HG03342 (cell line): ENCODE data around the gene GLA.

Experiments used
- ATAC-seq: cut with Tn5 transposase; IDR thresholded peaks from one replicate; pipeline ENCODE4 v1.9.1; 2021; ENCODE audit warnings: mild to moderate bottlenecking, moderate library complexity; ENCODE audit not compliant: unreplicated experiment

GLA gene

DNA sequence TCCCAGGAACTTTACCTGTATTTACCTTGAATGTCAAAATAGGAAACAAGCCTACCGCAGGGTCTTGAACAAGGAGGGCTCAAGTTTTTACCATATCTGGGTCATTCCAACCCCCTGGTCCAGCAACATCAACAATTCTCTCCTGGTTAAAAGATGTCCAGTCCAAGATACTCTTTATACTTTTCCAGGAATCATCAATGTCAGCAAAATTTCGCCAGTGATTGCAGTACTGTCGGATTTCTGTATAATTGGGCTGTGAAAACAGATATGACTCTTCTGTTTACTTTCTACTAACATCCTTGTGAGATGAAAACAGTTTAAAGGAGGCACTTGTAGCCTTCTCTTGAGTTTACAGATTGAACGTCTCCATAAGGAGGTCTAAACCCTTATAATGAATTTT, 9.0 kb downstream of the GLA start:
- ATAC-seq: no peak

DNA sequence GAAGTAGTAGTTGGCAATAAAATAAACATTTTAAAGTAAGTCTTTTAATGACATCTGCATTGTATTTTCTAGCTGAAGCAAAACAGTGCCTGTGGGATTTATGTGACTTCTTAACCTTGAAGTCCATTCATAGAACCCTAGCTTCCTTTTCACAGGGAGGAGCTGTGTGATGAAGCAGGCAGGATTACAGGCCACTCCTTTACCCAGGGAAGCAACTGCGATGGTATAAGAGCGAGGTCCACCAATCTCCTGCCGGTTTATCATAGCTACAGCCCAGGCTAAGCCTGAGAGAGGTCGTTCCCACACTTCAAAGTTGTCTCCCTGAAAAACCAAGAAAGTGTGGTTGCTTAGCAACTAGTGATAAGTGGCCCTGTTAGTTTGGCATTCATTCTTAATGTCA, 9.9 kb downstream of the GLA start:
- ATAC-seq: no peak

- ATAC-seq: no peak
Observed at GRCh38 chrX:101395789-101396188, 11.9 kb downstream of the GLA start.

GRCh38 chrX:101394372-101394771, 13.4 kb downstream of the GLA start:
- no peak for ATAC-seq

DNA sequence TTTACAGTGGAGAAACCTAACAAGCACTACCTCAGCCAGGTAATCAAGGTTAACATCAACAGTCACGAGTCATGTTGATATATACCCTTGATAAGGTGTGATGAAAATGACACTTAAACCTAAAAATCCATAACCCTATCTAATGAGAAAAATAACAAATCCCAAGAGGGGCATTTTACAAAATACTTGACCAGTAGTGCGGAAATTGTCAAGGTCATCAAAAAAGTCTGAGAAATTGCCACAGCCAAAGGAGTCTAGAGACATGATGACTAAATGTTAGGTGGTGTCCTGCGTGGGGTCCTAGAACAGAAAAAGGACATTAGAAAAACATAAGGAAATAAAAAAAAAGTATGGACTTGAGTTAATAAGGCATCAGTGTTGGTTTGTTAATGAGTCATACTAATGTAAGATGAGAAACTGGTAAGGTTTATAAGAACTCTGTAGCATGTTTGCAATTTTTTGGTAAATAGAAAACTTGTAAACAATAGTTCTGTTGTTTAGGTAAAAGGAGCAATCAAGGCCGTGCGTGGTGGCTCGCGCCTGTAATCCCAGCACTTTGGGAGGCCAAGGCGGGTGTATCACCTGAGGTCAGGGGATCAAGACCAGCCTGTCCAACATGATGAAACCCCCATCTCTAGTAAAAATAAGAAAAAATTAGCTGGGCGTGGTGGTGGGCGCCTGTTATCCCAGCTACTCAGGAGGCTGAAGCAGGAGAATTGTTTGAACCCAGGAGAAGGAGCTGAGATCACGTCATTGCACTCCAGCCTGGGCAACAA, 14.0 kb downstream of the GLA start:
- no peak for ATAC-seq

DNA sequence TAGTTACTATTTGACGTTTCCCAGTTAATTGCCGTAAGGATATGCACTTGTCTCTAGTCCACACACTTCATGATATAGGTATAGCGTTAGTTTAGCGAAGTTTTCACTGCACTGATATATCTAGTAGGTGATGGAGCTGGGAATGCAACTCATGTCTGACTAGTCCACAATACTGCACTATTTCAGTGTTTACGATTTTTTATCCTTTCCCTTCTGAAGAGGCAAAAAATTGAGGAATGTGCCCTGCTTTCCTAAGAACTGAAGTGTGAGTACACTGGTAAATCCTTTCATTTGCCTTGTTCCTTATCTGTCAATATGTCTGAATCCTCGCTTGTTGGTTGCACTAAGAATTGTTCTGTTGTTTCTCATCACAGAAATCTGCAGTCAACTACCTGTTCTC, 15.9 kb downstream of the GLA start:
- no peak for ATAC-seq

DNA sequence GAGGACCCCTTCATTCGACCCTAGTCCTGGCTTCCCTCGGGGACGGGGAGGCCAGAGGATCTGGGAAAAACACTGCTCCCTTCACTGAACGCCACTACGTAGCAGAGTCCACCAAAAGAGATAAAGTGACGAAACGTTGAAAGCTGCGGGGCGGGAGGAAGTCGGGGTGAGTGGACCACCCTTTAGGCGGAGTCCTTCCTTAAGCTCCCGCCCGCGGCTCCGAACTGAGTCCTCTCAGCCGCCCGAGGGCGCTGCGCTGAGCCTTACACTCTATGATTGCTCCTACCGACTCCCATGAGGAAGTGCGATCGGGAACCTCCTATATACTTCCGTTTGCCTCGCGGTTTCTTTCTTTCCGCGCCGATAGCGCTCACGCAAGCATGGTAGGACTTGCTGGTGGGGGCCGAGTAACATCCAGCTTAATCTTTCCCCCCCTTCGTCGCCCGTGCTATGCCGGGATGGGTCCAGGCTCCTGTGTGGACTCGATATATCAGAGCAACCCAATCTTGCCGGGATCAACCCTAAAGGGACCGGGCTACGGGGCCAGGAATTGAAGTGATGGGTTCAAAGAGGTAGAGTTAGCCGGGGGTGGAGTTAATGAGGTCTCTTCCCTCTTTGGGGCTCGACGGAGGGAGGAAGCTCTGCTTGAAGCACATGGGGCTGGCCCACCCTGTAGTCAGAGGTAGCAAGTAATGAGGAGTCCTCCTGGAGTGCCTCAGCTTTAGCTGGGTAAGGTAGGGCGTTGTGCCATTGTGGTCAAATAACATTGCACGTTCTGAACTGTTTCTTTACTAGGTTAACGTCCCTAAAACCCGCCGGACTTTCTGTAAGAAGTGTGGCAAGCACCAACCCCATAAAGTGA, 16.8 kb downstream of the GLA start, which contains the start of gene RPL36A:
TSS of gene RPL36A (plus strand) at position 348 of the 862 bp plus-strand sequence. CDS start at position 381, 33 bp downstream.
- ATAC-seq: peak; percentile 78

DNA sequence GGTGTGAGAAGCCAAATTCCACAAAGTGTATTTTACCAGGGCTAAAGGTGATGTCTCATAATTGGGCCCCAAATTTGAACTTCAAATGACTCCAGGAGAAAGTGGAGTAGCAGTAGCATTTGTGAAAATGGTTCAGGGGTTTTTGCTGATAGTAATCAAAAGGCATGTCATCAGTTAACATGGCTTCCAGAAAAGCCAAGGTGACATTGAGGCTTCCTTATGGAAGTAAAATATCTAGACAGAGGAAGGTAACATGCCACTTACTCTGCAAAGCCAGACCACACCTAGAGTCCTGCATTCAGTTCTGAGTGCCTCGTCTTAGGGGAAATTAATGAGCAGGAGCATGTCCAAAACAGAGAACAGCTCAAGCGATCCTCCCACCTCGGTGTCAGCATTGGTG, 19.1 kb downstream of the GLA start:
- ATAC-seq: no peak

- no peak for ATAC-seq
Observed at GRCh38 chrX:101386542-101386885, 21.2 kb downstream of the GLA start.

DNA sequence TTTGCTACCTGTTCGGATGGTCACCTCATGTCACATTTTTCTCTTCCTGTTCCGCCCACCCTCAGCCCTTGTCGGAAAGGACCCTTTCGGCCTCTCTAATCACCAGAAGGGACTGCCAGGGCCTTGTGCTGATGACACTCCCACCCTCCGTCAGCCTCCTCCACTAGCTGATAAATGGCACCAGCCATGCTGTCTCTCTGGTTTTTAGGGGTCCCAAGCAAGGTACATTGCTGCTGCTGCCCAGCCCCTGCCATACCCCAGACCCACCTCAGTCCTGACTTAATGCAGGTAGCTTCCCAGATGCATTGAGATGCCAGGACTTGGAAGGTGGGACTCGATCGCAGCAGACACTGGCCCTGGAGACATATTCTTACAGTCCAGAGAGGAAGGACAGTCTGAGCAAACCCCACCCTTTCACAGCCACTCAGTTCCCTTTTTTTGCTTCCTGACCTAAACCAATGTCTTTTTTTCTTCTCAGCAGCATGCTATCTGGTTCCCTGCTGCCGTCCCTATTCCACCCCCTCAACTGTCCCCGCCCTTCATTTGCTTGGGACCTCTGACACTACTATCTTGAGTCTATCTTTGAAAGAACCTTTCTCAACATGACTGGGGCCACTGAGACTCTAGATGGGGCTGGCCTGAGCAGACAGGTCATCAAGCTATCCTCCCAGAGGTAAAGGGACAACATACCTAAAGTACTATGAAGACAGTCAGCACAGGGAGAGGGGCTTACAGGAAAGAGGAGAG, 21.8 kb downstream of the GLA start, which contains the start of gene BTK:
TSS of gene BTK (minus strand) at position 397 of the 747 bp plus-strand sequence. CDS start 10,907 bp downstream, outside the sequence.
- peak; percentile 65 for ATAC-seq

- ATAC-seq: no peak
Observed at GRCh38 chrX:101385026-101385684, 22.6 kb downstream of the GLA start.

DNA sequence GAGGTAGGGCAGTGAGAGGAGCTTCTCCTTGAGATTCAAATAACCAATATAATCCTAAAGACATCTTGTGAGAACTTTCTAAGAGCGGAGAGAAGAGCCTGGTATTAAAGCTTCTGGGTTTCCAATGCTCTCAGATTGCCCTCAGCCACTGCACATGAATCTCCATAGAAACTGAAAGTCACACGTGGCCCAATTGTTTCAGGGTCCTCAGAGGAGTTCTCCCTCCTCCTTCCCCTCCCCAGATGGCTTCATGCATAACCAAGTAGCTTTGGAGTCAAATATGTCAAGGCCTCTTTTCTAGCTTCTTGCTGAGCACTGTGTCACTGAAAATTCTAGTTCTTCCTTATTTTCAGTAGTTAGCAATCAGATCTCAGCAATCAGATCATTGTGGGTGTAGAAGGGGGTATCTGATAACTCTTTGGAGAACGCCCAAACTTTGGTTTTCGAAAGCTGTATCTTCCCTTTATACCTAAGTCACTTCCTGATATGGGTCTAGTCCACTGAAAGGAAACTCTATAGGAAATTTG, 24.0 kb downstream of the GLA start:
- peak; percentile 72 for ATAC-seq

- no peak for ATAC-seq
Observed at GRCh38 chrX:101377547-101377946, 30.2 kb downstream of the GLA start.

DNA sequence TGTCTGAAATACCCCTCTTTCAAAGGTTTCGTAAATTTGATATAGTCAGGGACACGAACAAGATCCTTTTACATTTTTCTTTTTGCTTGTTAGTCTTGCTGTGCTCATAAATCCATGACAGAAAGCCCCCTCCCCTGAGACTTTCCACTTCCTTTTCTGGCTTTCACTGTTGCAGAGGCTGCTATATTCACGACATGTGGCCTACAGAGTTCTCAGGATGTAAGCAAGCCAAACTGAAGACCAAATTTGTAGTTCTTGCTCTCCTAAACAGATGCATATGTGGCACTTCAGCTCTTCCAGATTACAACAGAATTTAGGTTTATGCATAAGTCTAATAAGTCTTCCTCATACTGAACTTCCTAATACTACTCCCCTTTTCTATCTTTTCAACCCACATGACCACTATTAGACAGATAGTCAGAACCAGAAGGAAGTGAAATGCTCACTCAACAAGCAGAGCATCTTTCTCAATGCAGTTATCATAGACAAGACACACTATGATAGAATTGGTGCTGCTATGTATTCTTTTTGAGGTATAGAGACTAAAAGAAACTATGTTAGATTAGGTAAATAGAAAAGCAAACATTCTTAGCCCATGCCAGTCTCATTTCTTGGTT, 36.7 kb downstream of the GLA start:
- ATAC-seq: peak; percentile 66

- no peak for ATAC-seq
Observed at GRCh38 chrX:101369687-101370086, 38.0 kb downstream of the GLA start.

DNA sequence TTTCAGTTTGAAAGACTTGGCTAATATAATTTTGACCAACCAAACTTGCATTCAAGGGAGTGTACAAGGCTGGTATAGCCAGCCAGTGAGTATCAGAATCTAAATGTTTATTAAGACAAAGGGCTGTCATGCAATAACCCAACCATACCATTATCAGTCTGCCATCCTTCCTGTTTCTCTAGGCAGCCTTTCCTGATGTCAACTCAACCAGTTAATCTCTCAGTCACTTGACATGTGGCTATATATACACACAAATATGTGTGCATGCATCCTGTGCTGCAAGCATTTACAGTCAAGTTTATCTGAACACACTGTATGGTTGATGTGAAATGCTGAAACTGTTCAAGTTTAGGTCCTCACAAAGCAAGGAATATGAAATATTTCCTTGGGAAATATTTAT, 38.9 kb downstream of the GLA start:
- ATAC-seq: no peak

GRCh38 chrX:101365301-101365795, 42.4 kb downstream of the GLA start:
- no peak for ATAC-seq

- no peak for ATAC-seq
Observed at GRCh38 chrX:101362757-101363156, 45.0 kb downstream of the GLA start.

DNA sequence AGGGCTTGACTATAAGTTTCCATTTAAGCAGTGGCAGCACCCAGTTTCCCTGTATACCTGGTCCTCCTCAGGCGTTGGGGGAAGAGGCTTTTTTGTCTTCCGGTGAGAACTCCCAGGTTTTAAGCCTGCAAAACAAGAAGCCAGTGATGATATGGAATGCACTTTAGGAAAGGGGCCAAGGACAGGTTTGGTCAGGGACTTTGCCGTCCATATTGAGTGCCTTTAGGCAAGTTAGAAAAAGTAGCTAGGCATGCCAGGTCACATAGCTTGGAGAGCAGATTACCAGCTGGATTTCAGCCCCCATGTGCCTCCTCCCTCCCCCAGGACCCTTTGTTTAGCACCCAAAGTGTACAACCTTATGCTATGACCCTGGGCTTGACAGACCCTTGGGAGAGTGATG, 45.6 kb downstream of the GLA start:
- ATAC-seq: no peak

- ATAC-seq: no peak
Observed at GRCh38 chrX:101360390-101360789, 47.3 kb downstream of the GLA start.
